ENCODE measurements around the gene SMC5.

- TF ChIP-seq CTCF (IDR thresholded peaks at IDR 0.05; ENCODE audit: low read depth, low read length, missing input control) = no peak
- TF ChIP-seq RAD21 (IDR thresholded peaks at IDR 0.05) = no peak
- no peak for TF ChIP-seq SP1 (IDR thresholded peaks at IDR 0.05)
- no peak for TF ChIP-seq REST (IDR thresholded peaks at IDR 0.05)
- TF ChIP-seq ZBTB33 (IDR thresholded peaks at IDR 0.05) = no peak
- TF ChIP-seq EGR1 (IDR thresholded peaks at IDR 0.05; ENCODE audit: low read depth in 2 of 2) = no peak
- no peak for TF ChIP-seq RXRA (IDR thresholded peaks at IDR 0.05)
These were observed 134.1 kb downstream of the SMC5 start for GRCh38 chr9:70392850-70393249.

Measured in liver (tissue), 3 donors.